MCF 10A (cell line): ENCODE results near the gene DNAI1. TPM values are rescaled to one million over a fixed set of nuclear protein-coding genes. Genes with fewer than 3 reads are reported as not detected.

Source experiments
- BruUV-seq: library from RNA; stranded (reverse); fragments of 400-500 nt; replicated peaks from 2 replicates; lab custom pipeline; 2021; lab: Mats Ljungman, UMichigan
- CTCF ChIA-PET: fragments of 300-600 bp; sonication (Branson Sonifier 250); formaldehyde crosslinking; extraction: SDS; loops from one replicate; lab custom pipeline; 2021; ENCODE audit warnings: antibody characterized with exemption, inconsistent platforms; lab: Yijun Ruan, JAX
- POLR2A ChIA-PET: fragments of 300-600, 350-650 bp; sonication (Branson Sonifier 250); formaldehyde crosslinking; extraction: SDS; loops from one replicate; lab custom pipeline; 2020; ENCODE audit warnings: antibody characterized with exemption, inconsistent platforms; lab: Yijun Ruan, JAX
- DNase-seq: peaks from one replicate; pipeline ENCODE4 v3.0.0-alpha.2; 2018; ENCODE audit not compliant: unreplicated experiment
- H3K27ac Mint-ChIP-seq: one replicate; pipeline ENCODE4 v1.8.0; 2022; ENCODE audit warnings: mild to moderate bottlenecking, low read depth, mixed read lengths; ENCODE audit not compliant: unreplicated experiment
- H3K27me3 Mint-ChIP-seq: one replicate; pipeline ENCODE4 v1.8.0; 2022; ENCODE audit warnings: mixed read lengths; ENCODE audit not compliant: insufficient read depth, unreplicated experiment
- H3K36me3 Mint-ChIP-seq: one replicate; pipeline ENCODE4 v1.8.0; 2022; ENCODE audit warnings: mild to moderate bottlenecking, moderate library complexity, mixed read lengths; ENCODE audit not compliant: insufficient read depth, unreplicated experiment
- H3K4me1 Mint-ChIP-seq: one replicate; pipeline ENCODE4 v1.8.0; 2022; ENCODE audit warnings: mixed read lengths; ENCODE audit not compliant: insufficient read depth, unreplicated experiment
- H3K4me3 Mint-ChIP-seq: one replicate; pipeline ENCODE4 v1.8.0; 2022; ENCODE audit warnings: mild to moderate bottlenecking, moderate library complexity, mixed read lengths; ENCODE audit not compliant: unreplicated experiment
- H3K9me3 Mint-ChIP-seq: one replicate; pipeline ENCODE4 v1.8.0; 2022; ENCODE audit warnings: mixed read lengths; ENCODE audit not compliant: unreplicated experiment
- CTCF ChIP-seq: fragments of 200-600 bp; IDR thresholded peaks from one replicate; pipeline ENCODE4 v1.8.0; 2022; ENCODE audit warnings: antibody characterized with exemption, mild to moderate bottlenecking; ENCODE audit not compliant: unreplicated experiment
- intact Hi-C: fragments of 100-400 bp; cut with micrococcal nuclease; formaldehyde crosslinking; loops from 2 replicates; pipeline ENCODE4 v1.14.1; 2022
- total RNA-seq: library from RNA; stranded (reverse); gene quantifications from 2 replicates; pipeline ENCODE4 v1.2.3, GENCODE V29; 2022

DNAI1 gene
- total RNA-seq, 1 experiment from 2014 or later: not detected

- Mint-ChIP-seq H3K4me3 (peak overlapping the region; percentile 98), H3K27me3 (no peaks in the 10 kb centered on the region), H3K36me3 (peaks cover 7% of the 10 kb centered on the region), H3K4me1 (peaks cover 31% of the 10 kb centered on the region), H3K9me3 (no peaks in the 10 kb centered on the region), H3K27ac (peak overlapping the region; percentile 97)
- no TSS peak for BruUV-seq
- peak; percentile 65 for DNase-seq
- intact Hi-C loops: no loop called here
- POLR2A ChIA-PET: interaction anchor here (0.6 to 1.3 kb wide), 4 partner anchors 10 to 189 kb away, joined by 3 to 4 read pairs (median 3); partner anchors contain the start of gene GALT
- CTCF ChIA-PET: interaction anchor here (0.9 to 7.6 kb wide), 3 partner anchors 44 to 1440 kb away, joined by 3 to 33 read pairs (median 22); no protein-coding TSS in a partner anchor
- no peak for TF ChIP-seq CTCF
Observed at GRCh38 chr9:34457266-34458012, 1.2 kb upstream of the DNAI1 start.

- CTCF ChIA-PET: interaction anchor here (0.6 to 7.6 kb wide), 3 partner anchors 31 to 55 kb away, joined by 3 to 22 read pairs (median 3); no protein-coding TSS in a partner anchor
- BruUV-seq: no TSS peak
- DNase-seq: no peak
- Mint-ChIP-seq H3K27me3 (no peaks in the 10 kb centered on the region), H3K36me3 (peaks cover 7% of the 10 kb centered on the region), H3K4me1 (peaks cover 37% of the 10 kb centered on the region), H3K27ac (peak overlapping the region; percentile 97), H3K4me3 (peak overlapping the region; percentile 98), H3K9me3 (no peaks in the 10 kb centered on the region)
- POLR2A ChIA-PET: interaction anchor here (0.6 to 0.8 kb wide), 4 partner anchors 19 to 162 kb away, joined by 3 to 4 read pairs (median 4); partner anchors contain the start of gene DCTN3
- intact Hi-C loops: no loop called here
- TF ChIP-seq CTCF: no peak
Observed at GRCh38 chr9:34458959-34459340, 345 bp downstream of the DNAI1 start.

GRCh38 chr9:34459356-34459755, 751 bp downstream of the DNAI1 start:
- ChIA-PET POLR2A (no interaction called here), CTCF (interaction anchor here (0.6 to 7.6 kb wide), 3 partner anchors 31 to 55 kb away, joined by 3 to 22 read pairs (median 3); no protein-coding TSS in a partner anchor)
- TF ChIP-seq CTCF: no peak
- Mint-ChIP-seq H3K27ac (no peak overlapping the region), H3K4me1 (peaks cover 35% of the 10 kb centered on the region), H3K9me3 (no peaks in the 10 kb centered on the region), H3K36me3 (peaks cover 7% of the 10 kb centered on the region), H3K4me3 (peak overlapping the region; percentile 98), H3K27me3 (no peaks in the 10 kb centered on the region)
- intact Hi-C loops: no loop called here
- no TSS peak for BruUV-seq
- DNase-seq: no peak

GRCh38 chr9:34459941-34460340, 1.3 kb downstream of the DNAI1 start:
- Mint-ChIP-seq H3K27me3 (no peaks in the 10 kb centered on the region), H3K9me3 (no peaks in the 10 kb centered on the region), H3K4me3 (peak overlapping the region; percentile 5), H3K27ac (no peak overlapping the region), H3K4me1 (peaks cover 30% of the 10 kb centered on the region), H3K36me3 (peaks cover 7% of the 10 kb centered on the region)
- POLR2A ChIA-PET: no interaction called here
- no peak for DNase-seq
- no peak for TF ChIP-seq CTCF
- CTCF ChIA-PET: interaction anchor here (0.6 to 7.6 kb wide), 4 partner anchors 40 to 320 kb away, joined by 3 to 22 read pairs (median 4); no protein-coding TSS in a partner anchor
- BruUV-seq: no TSS peak
- intact Hi-C loops: no loop called here
